Measurements from ENCODE around the gene TMEM9. TPM values are rescaled to one million over a fixed set of nuclear protein-coding genes. Genes with fewer than 3 reads are reported as not detected.

Gene TMEM9
- total RNA-seq, 4 donors from 2014 or later = 73.6 to 163 (median 117) TPM

DNA sequence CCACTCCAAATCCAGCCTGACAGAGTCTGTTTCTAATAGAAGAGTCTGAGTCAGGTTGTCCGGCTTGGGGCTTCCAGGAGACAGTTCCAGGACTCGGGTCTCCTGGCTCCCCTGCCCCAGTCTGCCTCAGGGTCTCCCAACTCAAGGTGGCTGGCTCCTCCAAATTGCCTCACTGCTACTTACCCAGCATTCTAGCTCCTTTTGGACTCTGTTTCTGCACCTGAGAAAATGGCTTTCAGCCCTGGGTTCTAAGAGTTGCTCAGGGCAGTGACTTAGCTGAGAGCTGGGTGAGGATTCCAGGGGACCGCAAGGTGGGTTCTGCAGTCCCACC lies 30.8 kb upstream of the TMEM9 start:
- DNase-seq = no peak
- no peaks in the 10 kb centered on the region for H3K27me3 ChIP-seq
- no peaks in the 10 kb centered on the region for H3K9me3 ChIP-seq
- peak overlapping the region in 1 of 2 donors; percentile 73 for H3K27ac ChIP-seq
- peaks cover 0 to 13% of the 10 kb centered on the region in 2 donors for H3K4me1 ChIP-seq
- intact Hi-C loops (cut with DNase I; ENCODE audit: low total_unique reads) = no loop called here
- no peak for TF ChIP-seq POLR2A (IDR thresholded peaks at IDR 0.05)
- TF ChIP-seq, protein P1, sequence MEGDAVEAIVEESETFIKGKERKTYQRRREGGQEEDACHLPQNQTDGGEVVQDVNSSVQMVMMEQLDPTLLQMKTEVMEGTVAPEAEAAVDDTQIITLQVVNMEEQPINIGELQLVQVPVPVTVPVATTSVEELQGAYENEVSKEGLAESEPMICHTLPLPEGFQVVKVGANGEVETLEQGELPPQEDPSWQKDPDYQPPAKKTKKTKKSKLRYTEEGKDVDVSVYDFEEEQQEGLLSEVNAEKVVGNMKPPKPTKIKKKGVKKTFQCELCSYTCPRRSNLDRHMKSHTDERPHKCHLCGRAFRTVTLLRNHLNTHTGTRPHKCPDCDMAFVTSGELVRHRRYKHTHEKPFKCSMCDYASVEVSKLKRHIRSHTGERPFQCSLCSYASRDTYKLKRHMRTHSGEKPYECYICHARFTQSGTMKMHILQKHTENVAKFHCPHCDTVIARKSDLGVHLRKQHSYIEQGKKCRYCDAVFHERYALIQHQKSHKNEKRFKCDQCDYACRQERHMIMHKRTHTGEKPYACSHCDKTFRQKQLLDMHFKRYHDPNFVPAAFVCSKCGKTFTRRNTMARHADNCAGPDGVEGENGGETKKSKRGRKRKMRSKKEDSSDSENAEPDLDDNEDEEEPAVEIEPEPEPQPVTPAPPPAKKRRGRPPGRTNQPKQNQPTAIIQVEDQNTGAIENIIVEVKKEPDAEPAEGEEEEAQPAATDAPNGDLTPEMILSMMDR (IDR thresholded peaks at IDR 0.05) = no peak
- H3K4me3 ChIP-seq = no peak overlapping the region
- H3K36me3 ChIP-seq = no peaks in the 10 kb centered on the region

DNA sequence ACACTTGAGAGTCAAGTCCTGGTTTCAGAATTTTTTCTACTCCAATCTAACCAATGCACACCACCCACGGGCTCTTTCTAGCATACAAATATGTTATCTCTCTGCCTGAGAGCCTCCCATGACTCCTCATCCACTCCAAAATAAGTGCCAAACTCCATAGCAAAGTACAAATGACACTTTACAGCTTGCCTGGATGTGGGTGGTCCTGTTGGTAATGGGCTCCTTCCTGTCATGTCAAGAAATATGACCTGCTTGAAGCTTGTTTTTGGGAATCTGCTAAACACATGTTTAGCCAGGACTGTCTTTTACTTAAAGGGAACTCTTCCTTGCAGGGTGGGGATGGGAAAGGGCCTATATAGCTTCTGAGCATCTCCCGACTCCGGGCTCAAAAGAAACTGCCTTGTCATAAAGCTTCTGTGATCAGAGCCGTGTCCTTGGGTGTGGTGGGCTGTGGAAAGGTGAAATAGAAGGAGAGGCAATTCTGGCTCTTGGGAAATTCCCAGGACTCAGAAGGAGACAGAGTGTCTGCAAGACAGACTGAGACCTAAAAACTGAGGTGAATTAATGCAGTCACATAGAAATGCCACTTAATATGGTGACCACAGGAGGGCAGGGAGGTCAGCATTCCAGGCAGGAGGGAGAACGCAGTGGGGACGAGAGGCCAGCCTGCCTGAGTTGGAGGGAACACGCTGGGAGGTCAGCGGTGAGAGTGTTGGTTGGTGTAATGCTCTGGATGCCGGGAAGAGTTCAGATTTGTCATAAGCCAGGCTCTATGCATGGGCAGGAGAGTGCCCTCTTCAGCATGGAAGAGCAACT lies 30.2 kb upstream of the TMEM9 start:
- Histone ChIP-seq H3K4me1 (peaks cover 0 to 13% of the 10 kb centered on the region in 2 donors), H3K36me3 (no peaks in the 10 kb centered on the region), H3K27me3 (no peaks in the 10 kb centered on the region), H3K27ac (peak overlapping the region; percentile 70 to 73), H3K9me3 (no peaks in the 10 kb centered on the region), H3K4me3 (no peak overlapping the region)
- intact Hi-C loops (cut with DNase I; ENCODE audit: low total_unique reads) = no loop called here
- TF ChIP-seq, protein P1 (IDR thresholded peaks at IDR 0.05) = peak; percentile 27 to 61 (median 48)
- no peak for TF ChIP-seq POLR2A (IDR thresholded peaks at IDR 0.05)
- DNase-seq = peak; percentile 28 to 56

DNA sequence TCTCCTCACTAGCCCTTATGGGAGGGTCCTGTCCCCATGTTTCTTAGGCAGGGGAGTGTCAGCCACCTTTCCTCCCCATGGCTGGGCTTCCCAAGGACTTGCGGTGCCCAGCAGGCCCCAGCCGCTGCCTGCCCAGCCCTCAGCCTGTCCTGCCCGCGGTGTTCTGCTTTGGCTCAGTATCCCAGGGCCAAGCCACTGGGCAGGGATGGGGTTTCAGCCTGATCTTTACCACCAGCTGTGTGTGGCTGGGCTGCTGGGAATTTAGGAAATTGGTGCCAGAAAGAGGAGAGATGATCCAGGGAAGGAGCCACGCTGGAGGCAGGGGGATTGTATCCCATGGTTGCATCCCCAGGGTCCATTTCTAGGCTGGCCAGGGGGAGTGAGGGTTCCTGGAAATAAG lies 29.5 kb upstream of the TMEM9 start:
- peaks cover 0 to 13% of the 10 kb centered on the region in 2 donors for H3K4me1 ChIP-seq
- peak overlapping the region; percentile 70 to 73 for H3K27ac ChIP-seq
- intact Hi-C loops (cut with DNase I; ENCODE audit: low total_unique reads) = no loop called here
- H3K36me3 ChIP-seq = no peaks in the 10 kb centered on the region
- H3K9me3 ChIP-seq = no peaks in the 10 kb centered on the region
- H3K4me3 ChIP-seq = no peak overlapping the region
- no peaks in the 10 kb centered on the region for H3K27me3 ChIP-seq
- TF ChIP-seq POLR2A (IDR thresholded peaks at IDR 0.05) = no peak
- TF ChIP-seq, protein P1 (IDR thresholded peaks at IDR 0.05) = no peak
- DNase-seq = no peak

DNA sequence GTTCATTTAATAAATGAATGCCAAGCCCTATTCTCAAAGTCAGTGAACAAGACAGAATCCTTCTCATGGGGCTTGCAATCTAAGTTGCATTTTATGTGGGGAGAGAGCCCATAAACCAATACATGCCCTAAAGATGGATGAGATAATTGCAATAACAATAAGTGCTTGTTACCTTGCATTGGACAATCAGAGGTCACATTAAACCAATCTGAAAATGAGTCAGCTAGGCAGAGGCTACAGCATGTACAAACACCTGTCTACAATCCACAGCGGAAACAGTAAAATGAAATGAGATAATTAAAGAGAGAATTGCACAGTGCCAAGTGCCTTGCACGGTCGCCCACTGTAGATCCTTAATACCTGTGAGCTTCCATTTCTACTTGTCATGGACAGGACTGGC lies 28.9 kb upstream of the TMEM9 start:
- no peaks in the 10 kb centered on the region for H3K27me3 ChIP-seq
- no peak overlapping the region for H3K4me3 ChIP-seq
- no peak for DNase-seq
- H3K4me1 ChIP-seq = peaks cover 0 to 13% of the 10 kb centered on the region in 2 donors
- no peak for TF ChIP-seq POLR2A (IDR thresholded peaks at IDR 0.05)
- TF ChIP-seq, protein P1 (IDR thresholded peaks at IDR 0.05) = no peak
- no peak overlapping the region for H3K27ac ChIP-seq
- intact Hi-C loops (cut with DNase I; ENCODE audit: low total_unique reads) = no loop called here
- H3K36me3 ChIP-seq = no peaks in the 10 kb centered on the region
- no peaks in the 10 kb centered on the region for H3K9me3 ChIP-seq

DNA sequence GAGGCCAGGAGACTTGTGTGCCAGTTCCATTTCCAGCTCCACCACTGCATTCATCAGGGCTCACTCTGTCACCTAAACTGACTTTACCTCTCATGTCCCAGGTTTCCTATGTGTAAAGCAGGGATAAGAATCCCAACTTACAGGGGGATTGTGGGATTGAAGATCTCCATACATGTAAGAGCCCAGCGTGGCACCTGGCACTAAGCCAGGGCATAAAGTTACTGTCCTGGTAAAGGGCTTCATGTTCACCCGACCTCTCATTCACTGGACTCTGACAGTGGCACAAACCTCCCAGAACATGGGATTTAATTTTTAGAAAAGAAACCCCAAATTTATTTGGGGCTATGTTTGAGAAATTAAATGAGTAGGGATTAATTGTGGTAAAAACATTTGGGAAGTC lies 27.5 kb upstream of the TMEM9 start:
- peaks cover 0 to 13% of the 10 kb centered on the region in 2 donors for H3K4me1 ChIP-seq
- no peak for DNase-seq
- no peak overlapping the region for H3K4me3 ChIP-seq
- no peaks in the 10 kb centered on the region for H3K36me3 ChIP-seq
- intact Hi-C loops (cut with DNase I; ENCODE audit: low total_unique reads) = no loop called here
- no peak overlapping the region for H3K27ac ChIP-seq
- no peaks in the 10 kb centered on the region for H3K9me3 ChIP-seq
- no peaks in the 10 kb centered on the region for H3K27me3 ChIP-seq
- TF ChIP-seq POLR2A (IDR thresholded peaks at IDR 0.05) = no peak
- TF ChIP-seq, protein P1 (IDR thresholded peaks at IDR 0.05) = no peak
